WTC11 (cell line): ENCODE results near the gene QSOX2. TPM values are rescaled to one million over a fixed set of nuclear protein-coding genes. Genes with fewer than 3 reads are reported as not detected.

Experiments
- MXD4 ChIP-seq: fragments of 250-450 bp; sonication (Bioruptor Pico); IDR thresholded peaks from 2 replicates; pipeline ENCODE4 v1.8.0; 2021; ENCODE audit warnings: mild to moderate bottlenecking, moderate library complexity, borderline replicate concordance
- MYBL2 ChIP-seq: sonication (generic); formaldehyde crosslinking; IDR thresholded peaks from 2 replicates; pipeline ENCODE4 v1.8.1; 2023; ENCODE audit warnings: mild to moderate bottlenecking, moderate library complexity, missing genetic modification reagents
- NR3C1 ChIP-seq: sonication (generic); formaldehyde crosslinking; conservative IDR thresholded peaks from 2 replicates; pipeline ENCODE4 v1.8.1; 2023; ENCODE audit warnings: low read depth, mild to moderate bottlenecking, missing genetic modification reagents
- SOX15 ChIP-seq: fragments of 250-450 bp; sonication (Bioruptor Pico); IDR thresholded peaks from 2 replicates; pipeline ENCODE4 v1.9.0; 2021; ENCODE audit warnings: mild to moderate bottlenecking
- TEAD1 ChIP-seq: sonication (generic); formaldehyde crosslinking; IDR thresholded peaks from 2 replicates; pipeline ENCODE4 v1.8.0; 2022; ENCODE audit warnings: mild to moderate bottlenecking, missing genetic modification reagents
- ZNF121 ChIP-seq: sonication (generic); formaldehyde crosslinking; IDR thresholded peaks from 2 replicates; pipeline ENCODE4 v1.8.0; 2023; ENCODE audit warnings: missing genetic modification reagents
- ZNF281 ChIP-seq: sonication (generic); formaldehyde crosslinking; IDR thresholded peaks from 2 replicates; pipeline ENCODE4 v1.8.0; 2023; ENCODE audit warnings: mild to moderate bottlenecking, missing genetic modification reagents
- ZNF416 ChIP-seq: fragments of 250-450 bp; sonication (Bioruptor Pico); IDR thresholded peaks from 2 replicates; pipeline ENCODE4 v1.9.0; 2021; ENCODE audit warnings: mild to moderate bottlenecking, inconsistent platforms
- ZNF425 ChIP-seq: fragments of 250-450 bp; sonication (Bioruptor Pico); conservative IDR thresholded peaks from 2 replicates; pipeline ENCODE4 v1.9.0; 2021; ENCODE audit warnings: mild to moderate bottlenecking
- ZNF532 ChIP-seq: fragments of 250-450 bp; sonication (Bioruptor Pico); IDR thresholded peaks from 2 replicates; pipeline ENCODE4 v1.9.0; 2021; ENCODE audit warnings: mild to moderate bottlenecking, borderline replicate concordance
- ZNF671 ChIP-seq: fragments of 250-450 bp; sonication (Bioruptor Pico); IDR thresholded peaks from 2 replicates; pipeline ENCODE4 v1.8.0; 2021; ENCODE audit warnings: mild to moderate bottlenecking
- total RNA-seq: library from RNA; stranded (reverse); gene quantifications from 3 replicates; pipeline ENCODE4 v1.2.3, GENCODE V29; 2021
- TF ChIP-seq, protein P1 (sequence below): sonication (generic); formaldehyde crosslinking; IDR thresholded peaks from 2 replicates; pipeline ENCODE4 v1.8.0; 2022; ENCODE audit warnings: mild to moderate bottlenecking, missing genetic modification reagents
- TF ChIP-seq, protein P2 (sequence below): fragments of 250-450 bp; sonication (Bioruptor Pico); IDR thresholded peaks from 2 replicates; pipeline ENCODE4 v1.9.0; 2021; ENCODE audit warnings: mild to moderate bottlenecking
- TF ChIP-seq, protein P3 (sequence below): sonication (generic); formaldehyde crosslinking; conservative IDR thresholded peaks from 2 replicates; pipeline ENCODE4 v1.8.1; 2023; ENCODE audit warnings: mild to moderate bottlenecking, low read depth, missing genetic modification reagents, moderate library complexity

Gene QSOX2
- total RNA-seq, 1 experiment from 2014 or later = 33.2 TPM

DNA sequence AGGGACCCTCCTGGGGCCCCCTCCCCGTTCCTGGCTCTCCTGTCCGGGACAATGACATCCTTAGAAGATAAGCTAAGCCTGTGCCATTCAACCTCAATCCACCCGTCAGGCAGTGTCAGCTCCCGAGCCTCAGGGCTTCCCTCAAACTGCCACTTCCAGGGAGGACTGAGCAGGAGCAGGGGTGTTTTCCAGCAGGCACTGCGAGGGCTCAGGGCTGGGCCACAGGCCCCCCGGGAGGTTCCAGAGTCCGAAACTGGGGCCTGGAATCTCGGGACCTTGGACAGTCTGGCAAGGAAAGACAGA, 66.9 kb downstream of the QSOX2 start (continued):
- TF ChIP-seq TEAD1 (no peak), ZNF121 (CRISPR knock-in tag) (no peak), ZNF671 (CRISPR knock-in tag) (no peak), MXD4 (CRISPR knock-in tag) (no peak), SOX15 (CRISPR knock-in tag) (no peak), ZNF416 (CRISPR knock-in tag) (no peak), ZNF425 (no peak), NR3C1 (no peak), ZNF281 (no peak), ZNF532 (CRISPR knock-in tag) (no peak), MYBL2 (no peak)
- TF ChIP-seq, protein P1, sequence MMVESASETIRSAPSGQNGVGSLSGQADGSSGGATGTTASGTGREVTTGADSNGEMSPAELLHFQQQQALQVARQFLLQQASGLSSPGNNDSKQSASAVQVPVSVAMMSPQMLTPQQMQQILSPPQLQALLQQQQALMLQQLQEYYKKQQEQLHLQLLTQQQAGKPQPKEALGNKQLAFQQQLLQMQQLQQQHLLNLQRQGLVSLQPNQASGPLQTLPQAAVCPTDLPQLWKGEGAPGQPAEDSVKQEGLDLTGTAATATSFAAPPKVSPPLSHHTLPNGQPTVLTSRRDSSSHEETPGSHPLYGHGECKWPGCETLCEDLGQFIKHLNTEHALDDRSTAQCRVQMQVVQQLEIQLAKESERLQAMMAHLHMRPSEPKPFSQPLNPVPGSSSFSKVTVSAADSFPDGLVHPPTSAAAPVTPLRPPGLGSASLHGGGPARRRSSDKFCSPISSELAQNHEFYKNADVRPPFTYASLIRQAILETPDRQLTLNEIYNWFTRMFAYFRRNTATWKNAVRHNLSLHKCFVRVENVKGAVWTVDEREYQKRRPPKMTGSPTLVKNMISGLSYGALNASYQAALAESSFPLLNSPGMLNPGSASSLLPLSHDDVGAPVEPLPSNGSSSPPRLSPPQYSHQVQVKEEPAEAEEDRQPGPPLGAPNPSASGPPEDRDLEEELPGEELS (CRISPR knock-in tag) = no peak
- TF ChIP-seq, protein P2, sequence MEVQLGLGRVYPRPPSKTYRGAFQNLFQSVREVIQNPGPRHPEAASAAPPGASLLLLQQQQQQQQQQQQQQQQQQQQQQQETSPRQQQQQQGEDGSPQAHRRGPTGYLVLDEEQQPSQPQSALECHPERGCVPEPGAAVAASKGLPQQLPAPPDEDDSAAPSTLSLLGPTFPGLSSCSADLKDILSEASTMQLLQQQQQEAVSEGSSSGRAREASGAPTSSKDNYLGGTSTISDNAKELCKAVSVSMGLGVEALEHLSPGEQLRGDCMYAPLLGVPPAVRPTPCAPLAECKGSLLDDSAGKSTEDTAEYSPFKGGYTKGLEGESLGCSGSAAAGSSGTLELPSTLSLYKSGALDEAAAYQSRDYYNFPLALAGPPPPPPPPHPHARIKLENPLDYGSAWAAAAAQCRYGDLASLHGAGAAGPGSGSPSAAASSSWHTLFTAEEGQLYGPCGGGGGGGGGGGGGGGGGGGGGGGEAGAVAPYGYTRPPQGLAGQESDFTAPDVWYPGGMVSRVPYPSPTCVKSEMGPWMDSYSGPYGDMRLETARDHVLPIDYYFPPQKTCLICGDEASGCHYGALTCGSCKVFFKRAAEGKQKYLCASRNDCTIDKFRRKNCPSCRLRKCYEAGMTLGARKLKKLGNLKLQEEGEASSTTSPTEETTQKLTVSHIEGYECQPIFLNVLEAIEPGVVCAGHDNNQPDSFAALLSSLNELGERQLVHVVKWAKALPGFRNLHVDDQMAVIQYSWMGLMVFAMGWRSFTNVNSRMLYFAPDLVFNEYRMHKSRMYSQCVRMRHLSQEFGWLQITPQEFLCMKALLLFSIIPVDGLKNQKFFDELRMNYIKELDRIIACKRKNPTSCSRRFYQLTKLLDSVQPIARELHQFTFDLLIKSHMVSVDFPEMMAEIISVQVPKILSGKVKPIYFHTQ = no peak
- TF ChIP-seq, protein P3, sequence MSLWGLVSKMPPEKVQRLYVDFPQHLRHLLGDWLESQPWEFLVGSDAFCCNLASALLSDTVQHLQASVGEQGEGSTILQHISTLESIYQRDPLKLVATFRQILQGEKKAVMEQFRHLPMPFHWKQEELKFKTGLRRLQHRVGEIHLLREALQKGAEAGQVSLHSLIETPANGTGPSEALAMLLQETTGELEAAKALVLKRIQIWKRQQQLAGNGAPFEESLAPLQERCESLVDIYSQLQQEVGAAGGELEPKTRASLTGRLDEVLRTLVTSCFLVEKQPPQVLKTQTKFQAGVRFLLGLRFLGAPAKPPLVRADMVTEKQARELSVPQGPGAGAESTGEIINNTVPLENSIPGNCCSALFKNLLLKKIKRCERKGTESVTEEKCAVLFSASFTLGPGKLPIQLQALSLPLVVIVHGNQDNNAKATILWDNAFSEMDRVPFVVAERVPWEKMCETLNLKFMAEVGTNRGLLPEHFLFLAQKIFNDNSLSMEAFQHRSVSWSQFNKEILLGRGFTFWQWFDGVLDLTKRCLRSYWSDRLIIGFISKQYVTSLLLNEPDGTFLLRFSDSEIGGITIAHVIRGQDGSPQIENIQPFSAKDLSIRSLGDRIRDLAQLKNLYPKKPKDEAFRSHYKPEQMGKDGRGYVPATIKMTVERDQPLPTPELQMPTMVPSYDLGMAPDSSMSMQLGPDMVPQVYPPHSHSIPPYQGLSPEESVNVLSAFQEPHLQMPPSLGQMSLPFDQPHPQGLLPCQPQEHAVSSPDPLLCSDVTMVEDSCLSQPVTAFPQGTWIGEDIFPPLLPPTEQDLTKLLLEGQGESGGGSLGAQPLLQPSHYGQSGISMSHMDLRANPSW (CRISPR knock-in tag) = no peak
- TF ChIP-seq, all 79 proteins: peak for 0
